ENCODE results near the gene PAFAH1B2. TPM values are rescaled to one million over a fixed set of nuclear protein-coding genes. Genes with fewer than 3 reads are reported as not detected.
"Not testable (repeated sequence)": the region's sequence is repeated elsewhere in the genome, so short reads cannot be mapped to it uniquely, and the experiment has no call there.

The PAFAH1B2 gene
- total RNA-seq, 4 donors from 2014 or later: 25.8 to 52.3 (median 35.2) TPM

DNA sequence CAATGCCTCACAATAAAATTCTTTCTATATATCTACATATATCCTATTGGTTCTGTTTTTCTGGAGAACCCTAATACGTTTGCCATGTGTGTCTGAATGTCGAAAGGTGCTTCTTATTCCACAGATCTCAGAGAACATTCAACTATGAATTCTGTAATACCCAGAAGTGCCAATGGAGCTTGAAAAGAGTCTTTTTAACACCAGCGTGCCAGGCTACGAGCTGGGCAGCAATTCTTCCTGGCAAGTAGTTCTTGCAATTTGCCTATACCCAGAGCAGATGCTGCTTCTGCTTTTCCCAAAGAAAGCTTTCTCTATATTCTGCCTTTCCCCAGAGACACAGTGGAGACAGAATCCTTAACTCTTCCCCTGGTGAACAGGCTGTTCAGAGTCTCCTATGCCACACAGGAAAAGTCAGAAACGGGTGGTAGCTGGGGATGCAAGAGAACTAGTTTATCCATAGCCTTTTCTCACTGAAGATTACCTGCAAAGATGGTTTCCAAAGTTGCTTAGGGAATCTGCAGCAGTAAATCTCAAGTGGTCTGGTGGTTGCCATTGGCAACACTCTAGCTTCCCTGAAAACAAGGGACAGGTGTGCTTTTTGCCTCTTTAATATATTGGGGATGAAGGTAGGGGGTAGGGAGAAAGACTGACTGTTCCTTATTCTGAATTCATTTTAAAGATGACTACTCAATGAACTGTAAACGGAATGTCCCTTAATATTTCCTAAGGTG lies 16.8 kb upstream of the PAFAH1B2 start:
- no peaks in the 10 kb centered on the region for H3K36me3 ChIP-seq
- no peaks in the 10 kb centered on the region for H3K27me3 ChIP-seq
- ATAC-seq (no peak), DNase-seq (no peak)
- no peaks in the 10 kb centered on the region for H3K4me1 ChIP-seq
- TF ChIP-seq CTCF (IDR thresholded peaks at IDR 0.05 in 4 of 5, conservative IDR thresholded peaks at IDR 0.05 in 1 of 5) (no peak), POLR2A (IDR thresholded peaks at IDR 0.05) (no peak)
- H3K4me3 ChIP-seq: no peak overlapping the region
- no peaks in the 10 kb centered on the region for H3K9me3 ChIP-seq
- in situ Hi-C loops (cut with MboI; ENCODE audit: low sequenced_read_pairs in 4 of 4) (no loop called here), intact Hi-C loops (cut with DNase I; ENCODE audit: low total_unique reads) (no loop called here)
- no peak overlapping the region for H3K27ac ChIP-seq

DNA sequence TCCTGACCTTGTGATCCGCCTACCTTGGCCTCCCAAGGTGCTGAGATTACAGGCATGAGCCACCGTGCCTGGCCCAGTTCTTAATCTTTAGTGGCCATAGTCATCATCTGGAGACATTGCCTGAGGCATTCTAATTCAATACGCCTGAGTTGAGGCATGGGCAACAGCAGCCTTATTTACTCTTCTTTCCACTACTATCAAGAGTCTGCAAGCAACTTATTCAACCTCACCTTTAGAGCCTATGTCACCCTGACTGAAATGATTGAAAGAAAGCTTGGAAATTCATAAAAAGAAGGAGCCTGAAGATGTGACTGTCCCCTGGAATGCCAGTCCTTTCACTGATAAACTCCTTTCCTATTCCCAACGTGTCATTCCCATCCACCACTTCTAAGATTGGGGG lies 15.8 kb upstream of the PAFAH1B2 start:
- no peak for ATAC-seq
- no peak overlapping the region for H3K27ac ChIP-seq
- no peaks in the 10 kb centered on the region for H3K27me3 ChIP-seq
- H3K4me3 ChIP-seq: no peak overlapping the region
- intact Hi-C loops (cut with DNase I; ENCODE audit: low total_unique reads): no loop called here
- no peaks in the 10 kb centered on the region for H3K36me3 ChIP-seq
- no peaks in the 10 kb centered on the region for H3K9me3 ChIP-seq
- H3K4me1 ChIP-seq: no peaks in the 10 kb centered on the region
- TF ChIP-seq POLR2A (IDR thresholded peaks at IDR 0.05): no peak
- no peak for TF ChIP-seq CTCF (IDR thresholded peaks at IDR 0.05 in 4 of 5, conservative IDR thresholded peaks at IDR 0.05 in 1 of 5)
- no peak for DNase-seq
- in situ Hi-C loops (cut with MboI; ENCODE audit: low sequenced_read_pairs in 4 of 4): no loop called here

DNA sequence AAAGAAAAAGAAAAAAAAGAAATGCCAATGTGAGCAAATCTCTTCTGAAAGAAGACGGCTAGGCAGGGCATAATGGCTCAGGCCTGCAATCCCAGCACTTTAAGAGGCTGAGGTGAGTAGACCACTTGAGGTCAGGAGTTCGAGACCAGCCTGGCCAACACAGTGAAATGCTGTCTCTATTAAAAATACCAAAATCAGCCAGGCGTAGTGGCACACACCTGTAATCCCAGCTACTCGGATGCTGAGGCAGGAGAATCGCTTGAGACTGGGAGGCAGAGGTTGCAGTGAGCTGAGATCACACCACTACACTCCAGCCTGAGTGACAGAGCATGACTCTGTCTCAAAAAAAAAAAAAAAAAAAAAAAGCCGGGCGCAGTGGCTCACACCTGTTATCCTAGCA lies 13.7 kb upstream of the PAFAH1B2 start:
- in situ Hi-C loops (cut with MboI; ENCODE audit: low sequenced_read_pairs in 4 of 4); H3K4me3 ChIP-seq; DNase-seq; intact Hi-C loops (cut with DNase I; ENCODE audit: low total_unique reads); H3K27ac ChIP-seq; ATAC-seq; H3K36me3 ChIP-seq; H3K27me3 ChIP-seq; H3K4me1 ChIP-seq; H3K9me3 ChIP-seq: not testable (repeated sequence)

DNA sequence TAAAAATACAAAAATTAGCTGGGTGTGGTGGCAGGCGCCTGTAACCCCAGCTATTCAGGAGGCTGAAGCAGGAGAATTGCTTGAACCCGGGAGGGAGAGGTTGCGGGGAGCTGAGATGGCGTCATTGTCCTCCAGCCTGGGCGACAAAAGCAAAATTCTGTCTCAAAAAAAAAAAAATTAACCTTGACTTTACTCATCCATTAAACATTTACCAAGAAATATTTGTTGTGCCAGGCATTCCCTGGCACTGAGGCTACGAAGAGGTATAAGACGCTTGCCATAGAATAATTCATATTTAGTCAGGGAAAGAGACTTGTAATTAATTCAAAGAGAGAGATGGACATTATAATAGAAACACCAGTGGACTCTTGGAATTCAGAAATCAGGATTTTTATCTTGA lies 13.2 kb upstream of the PAFAH1B2 start:
- no peak for ATAC-seq
- Histone ChIP-seq H3K27ac (no peak overlapping the region), H3K27me3 (no peaks in the 10 kb centered on the region), H3K4me3 (no peak overlapping the region), H3K36me3 (no peaks in the 10 kb centered on the region), H3K4me1 (no peaks in the 10 kb centered on the region), H3K9me3 (no peaks in the 10 kb centered on the region)
- DNase-seq: no peak
- in situ Hi-C loops (cut with MboI; ENCODE audit: low sequenced_read_pairs in 4 of 4): no loop called here
- no peak for TF ChIP-seq POLR2A (IDR thresholded peaks at IDR 0.05)
- no peak for TF ChIP-seq CTCF (IDR thresholded peaks at IDR 0.05 in 4 of 5, conservative IDR thresholded peaks at IDR 0.05 in 1 of 5)
- intact Hi-C loops (cut with DNase I; ENCODE audit: low total_unique reads): no loop called here

DNA sequence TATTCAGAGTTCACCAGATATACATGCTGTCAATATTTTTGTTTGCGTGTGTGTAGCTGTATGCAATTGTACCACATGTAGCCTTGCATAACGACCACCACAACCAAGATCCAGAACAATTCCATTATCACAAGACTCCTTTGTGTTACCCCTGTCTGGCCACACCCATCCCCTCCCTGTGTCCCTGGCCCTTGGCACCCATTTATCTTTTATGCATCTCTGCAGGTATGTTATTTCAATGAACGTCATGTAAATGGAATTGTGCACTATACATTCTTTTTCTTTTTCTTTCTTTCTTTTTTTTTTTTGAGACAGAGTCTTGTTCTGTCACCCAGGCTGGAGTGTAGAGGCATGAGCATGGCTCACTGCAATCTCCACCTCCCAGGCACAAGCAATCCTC lies 9.7 kb upstream of the PAFAH1B2 start:
- in situ Hi-C loops (cut with MboI; ENCODE audit: low sequenced_read_pairs in 4 of 4): no loop called here
- TF ChIP-seq CTCF (IDR thresholded peaks at IDR 0.05 in 4 of 5, conservative IDR thresholded peaks at IDR 0.05 in 1 of 5): no peak
- no peak for TF ChIP-seq POLR2A (IDR thresholded peaks at IDR 0.05)
- Histone ChIP-seq H3K4me3 (no peak overlapping the region), H3K9me3 (no peaks in the 10 kb centered on the region), H3K27me3 (peaks cover 0 to 4% (median 0%) of the 10 kb centered on the region in 3 donors), H3K4me1 (no peaks in the 10 kb centered on the region), H3K36me3 (no peaks in the 10 kb centered on the region), H3K27ac (no peak overlapping the region)
- intact Hi-C loops (cut with DNase I; ENCODE audit: low total_unique reads): no loop called here
- no peak for DNase-seq
- no peak for ATAC-seq

GRCh38 chr11:117134979-117135378 lies 9.1 kb upstream of the PAFAH1B2 start:
- DNase-seq; H3K4me3 ChIP-seq; H3K4me1 ChIP-seq; in situ Hi-C loops (cut with MboI; ENCODE audit: low sequenced_read_pairs in 4 of 4); ATAC-seq; H3K36me3 ChIP-seq; H3K27ac ChIP-seq; H3K9me3 ChIP-seq; intact Hi-C loops (cut with DNase I; ENCODE audit: low total_unique reads); H3K27me3 ChIP-seq: not testable (repeated sequence)

- H3K9me3 ChIP-seq; H3K36me3 ChIP-seq; DNase-seq; H3K27ac ChIP-seq; H3K27me3 ChIP-seq; H3K4me1 ChIP-seq; H3K4me3 ChIP-seq; in situ Hi-C loops (cut with MboI; ENCODE audit: low sequenced_read_pairs in 4 of 4); intact Hi-C loops (cut with DNase I; ENCODE audit: low total_unique reads): not testable (repeated sequence)
- ATAC-seq: peak in 1 of 2 donors; percentile 36
Measured at GRCh38 chr11:117137223-117138086, 6.6 kb upstream of the PAFAH1B2 start.
